Breast epithelium (tissue), 4 donors: ENCODE results near the gene STAMBPL1. TPM values are rescaled to one million over a fixed set of nuclear protein-coding genes. Genes with fewer than 3 reads are reported as not detected.

Experiments
- DNase-seq, 2 donors: peaks; one replicate each; pipeline ENCODE4 v3.0.0-alpha.2; 2019; ENCODE audit warnings: low spot score in 2 of 2
- H3K27ac ChIP-seq, 2 donors: fragments of 200-600 bp; sonication (generic) in 1 of 2; one replicate each; pipeline ENCODE4 v1.5.1; 2016 to 2019; ENCODE audit warnings: mild to moderate bottlenecking in 1 of 2
- H3K27me3 ChIP-seq, 2 donors: fragments of 200-600 bp; sonication (generic) in 1 of 2; one replicate each; pipeline versions ENCODE4 v1.5.1 to v1.6.0; 2017 to 2019; ENCODE audit warnings: control low read depth in 1 of 2, mild to moderate bottlenecking in 1 of 2
- H3K36me3 ChIP-seq: fragments of 200-600 bp; one replicate; pipeline ENCODE4 v1.5.1; 2019
- H3K4me1 ChIP-seq, 2 donors: fragments of 200-600 bp; sonication (generic); one replicate each; pipeline ENCODE4 v1.5.1; 2016 to 2019; ENCODE audit warnings: control low read depth in 1 of 2
- H3K4me3 ChIP-seq, 3 donors: fragments of 200-600 bp; sonication (generic); 1 replicate in 2 of 3; 2 replicates in 1 of 3; pipeline ENCODE4 v1.5.1; 2016 to 2019; ENCODE audit warnings: mild to moderate bottlenecking in 3 of 3, moderate library complexity in 2 of 3
- H3K9me3 ChIP-seq, 2 donors: fragments of 200-600 bp; sonication (generic) in 1 of 2; one replicate each; pipeline ENCODE4 v1.5.1; 2016 to 2019; ENCODE audit warnings: control low read depth in 1 of 2
- CTCF ChIP-seq, 3 donors: fragments of 450-650 bp; IDR thresholded peaks; one replicate each; pipeline ENCODE4 v1.5.1; 2016 to 2017; ENCODE audit warnings: antibody characterized with exemption in 3 of 3, mild to moderate bottlenecking in 3 of 3, moderate library complexity in 3 of 3
- POLR2A ChIP-seq: fragments of 450-650 bp; IDR thresholded peaks from one replicate; pipeline ENCODE4 v1.6.1; 2016; ENCODE audit warnings: antibody characterized with exemption, mild to moderate bottlenecking, moderate library complexity
- POLR2AphosphoS5 ChIP-seq, 3 donors: sonication (generic); formaldehyde crosslinking; IDR thresholded peaks; one replicate each; pipeline ENCODE4 v1.6.1; 2017; ENCODE audit warnings: antibody characterized with exemption in 3 of 3
- intact Hi-C: fragments of 100-400 bp; cut with DNase I; formaldehyde crosslinking; loops from one replicate; pipeline ENCODE4 v1.15.1; 2023; ENCODE audit warnings: low total_unique reads
- total RNA-seq, 3 donors: library from RNA; depleted of rRNA; stranded (reverse); fragments of >200 nt; gene quantifications; one replicate each; pipeline ENCODE4 v1.1.0, GENCODE V29; 2016

The STAMBPL1 gene
- total RNA-seq, 3 donors from 2014 or later, result 17.1 to 21.0 (median 17.9) TPM

- Histone ChIP-seq H3K27me3 (no peaks in the 10 kb centered on the region), H3K4me1 (no peaks in the 10 kb centered on the region), H3K36me3 (no peaks in the 10 kb centered on the region), H3K4me3 (no peak overlapping the region), H3K9me3 (no peaks in the 10 kb centered on the region), H3K27ac (no peak overlapping the region)
- intact Hi-C loops, result no loop called here
- DNase-seq, result no peak
- TF ChIP-seq CTCF (IDR thresholded peaks at IDR 0.05) (no peak), POLR2AphosphoS5 (IDR thresholded peaks at IDR 0.05) (no peak), POLR2A (no peak)
Observed at GRCh38 chr10:88964869-88965415, 84.9 kb downstream of the STAMBPL1 start.

DNA sequence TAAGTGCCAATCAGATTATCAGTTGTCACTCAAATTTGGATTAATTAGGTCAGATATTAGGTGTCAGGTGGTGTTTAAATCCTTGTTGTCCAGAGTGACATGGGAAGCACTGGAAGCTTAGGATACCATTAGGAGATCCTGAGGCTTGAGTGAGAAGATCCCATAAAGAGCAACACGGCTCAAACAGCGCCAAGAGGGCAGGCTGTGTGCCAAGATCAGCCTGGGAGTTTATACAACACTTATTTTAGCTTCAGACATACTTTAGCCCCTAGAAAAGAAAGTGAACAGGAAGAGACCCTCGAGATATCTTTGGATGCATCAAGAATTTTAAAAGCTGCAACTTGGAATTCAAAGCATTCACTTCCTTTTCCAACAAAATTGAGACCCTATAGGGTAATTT lies 86.8 kb downstream of the STAMBPL1 start:
- Histone ChIP-seq H3K27ac (peak overlapping the region in 1 of 2 donors; percentile 12), H3K4me1 (no peaks in the 10 kb centered on the region)
- no peak for DNase-seq

GRCh38 chr10:88968391-88968790 lies 88.3 kb downstream of the STAMBPL1 start:
- no peaks in the 10 kb centered on the region for H3K36me3 ChIP-seq
- H3K27me3 ChIP-seq, result no peaks in the 10 kb centered on the region
- no peaks in the 10 kb centered on the region for H3K4me1 ChIP-seq
- intact Hi-C loops, result no loop called here
- no peaks in the 10 kb centered on the region for H3K9me3 ChIP-seq
- TF ChIP-seq POLR2A, result no peak
- TF ChIP-seq CTCF (IDR thresholded peaks at IDR 0.05), result no peak
- DNase-seq, result no peak
- no peak overlapping the region for H3K4me3 ChIP-seq
- peak overlapping the region in 1 of 2 donors; percentile 27 for H3K27ac ChIP-seq

More for the DNA sequence above, 86.8 kb downstream of the STAMBPL1 start:
- Histone ChIP-seq H3K36me3 (no peaks in the 10 kb centered on the region), H3K4me3 (no peak overlapping the region), H3K9me3 (no peaks in the 10 kb centered on the region), H3K27me3 (no peaks in the 10 kb centered on the region)
- intact Hi-C loops, result no loop called here
- TF ChIP-seq POLR2AphosphoS5 (IDR thresholded peaks at IDR 0.05), result no peak
- no peak for TF ChIP-seq POLR2A
- TF ChIP-seq CTCF (IDR thresholded peaks at IDR 0.05), result no peak

DNA sequence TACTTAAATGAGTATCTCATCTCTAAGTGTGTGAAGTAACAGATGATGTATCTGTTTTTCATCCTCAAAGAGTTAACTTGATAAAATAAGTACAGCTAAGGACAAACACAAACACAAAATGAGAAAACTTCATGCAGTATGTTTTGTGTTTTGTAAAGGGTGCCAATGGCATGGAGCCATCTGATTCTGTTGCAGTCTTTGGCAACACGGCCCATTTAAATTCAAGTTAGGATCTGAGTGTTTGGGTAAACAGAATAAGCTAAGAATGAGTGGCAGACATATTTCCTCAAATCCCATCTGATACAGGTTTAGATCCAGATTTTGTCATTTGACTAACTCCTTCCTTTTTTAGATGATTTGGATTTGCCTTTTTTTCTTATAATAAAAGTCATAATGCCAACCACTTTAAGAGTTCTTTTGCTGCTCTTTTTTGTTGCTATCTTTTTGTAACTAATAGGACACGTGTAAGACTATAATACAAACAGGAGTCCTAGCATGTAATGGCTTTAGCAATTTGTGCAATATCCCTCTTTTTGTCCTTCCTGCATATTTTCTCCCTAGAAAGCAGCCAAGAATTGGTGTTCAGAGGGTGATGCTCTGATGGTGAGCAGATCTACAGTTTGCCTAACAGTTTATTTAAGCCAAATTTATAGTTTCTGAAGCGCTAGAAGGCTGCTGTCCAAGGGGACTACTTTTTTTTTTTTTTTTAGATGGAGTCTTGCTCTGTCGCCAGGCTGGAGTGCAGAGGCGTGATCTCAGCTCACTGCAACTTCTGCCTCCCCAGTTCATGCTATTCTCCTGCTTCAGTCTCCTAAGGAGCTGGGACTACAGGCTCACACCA lies 91.4 kb downstream of the STAMBPL1 start:
- Histone ChIP-seq H3K9me3 (no peaks in the 10 kb centered on the region), H3K27ac (peak overlapping the region in 1 of 2 donors; percentile 39), H3K36me3 (no peaks in the 10 kb centered on the region), H3K4me3 (no peak overlapping the region), H3K27me3 (no peaks in the 10 kb centered on the region), H3K4me1 (no peaks in the 10 kb centered on the region)
- no peak for DNase-seq
- intact Hi-C loops, result no loop called here
- TF ChIP-seq POLR2AphosphoS5 (IDR thresholded peaks at IDR 0.05) (no peak), POLR2A (no peak), CTCF (IDR thresholded peaks at IDR 0.05) (no peak)

Other genes starting within 250 kb of the STAMBPL1 start
- not detected for gene LIPF, start 215.8 kb upstream of the STAMBPL1 start, total RNA-seq
- gene LIPK, start 174.0 kb upstream of the STAMBPL1 start, total RNA-seq, result 1 to 10 TPM in 1 of 3 donors, under 1 TPM in 1, not detected in 1; 0.66 to 3.2 TPM
- not detected for gene LIPN, start 120.2 kb upstream of the STAMBPL1 start, total RNA-seq
- gene LIPM, start 77.5 kb upstream of the STAMBPL1 start, total RNA-seq, result not detected
- 1 to 10 TPM in 1 of 3 donors, under 1 TPM in 1, not detected in 1; 0.59 to 1.6 TPM for gene ANKRD22, start 28.4 kb upstream of the STAMBPL1 start, total RNA-seq
- gene ACTA2, start 72.5 kb downstream of the STAMBPL1 start, total RNA-seq, result 1,000 to 10,000 TPM in 2 of 3 donors, 10 to 100 TPM in 1; 87.9 to 1,054 (median 1,036) TPM
- 10 to 100 TPM; 26.9 to 51.5 (median 47.3) TPM for gene FAS, start 110.6 kb downstream of the STAMBPL1 start, total RNA-seq